H1 (cell line): ENCODE results near the gene ADD3. TPM values are rescaled to one million over a fixed set of nuclear protein-coding genes. Genes with fewer than 3 reads are reported as not detected.

Experiments used
- BCL11A ChIP-seq, 2 experiments: IDR thresholded peaks; one replicate each; pipeline ENCODE4 v1.6.1; 2011; ENCODE audit warnings: low read depth in 2 of 2, low read length in 2 of 2, mild to moderate bottlenecking in 2 of 2
- CBX8 ChIP-seq: fragments of 300-800, 300-1000 bp; sonication (generic); IDR thresholded peaks from 2 replicates; pipeline ENCODE4 v1.7.1; 2016; ENCODE audit warnings: low read depth, low read length, borderline replicate concordance
- CEBPB ChIP-seq: IDR thresholded peaks from 2 replicates; pipeline ENCODE4 v1.6.1; 2012; ENCODE audit warnings: low read depth, low read length
- CREB1 ChIP-seq: IDR thresholded peaks from 2 replicates; pipeline ENCODE4 v1.6.1; 2012; ENCODE audit warnings: inconsistent platforms
- EGR1 ChIP-seq: IDR thresholded peaks from 2 replicates; pipeline ENCODE4 v1.6.1; 2011; ENCODE audit warnings: low read depth, low read length, borderline replicate concordance
- EZH2 ChIP-seq: fragments of 200-600 bp; sonication (generic); IDR thresholded peaks from 2 replicates; pipeline ENCODE4 v1.7.1; 2012; ENCODE audit warnings: low read depth, mild to moderate bottlenecking, moderate library complexity, low read length, inconsistent platforms; ENCODE audit not compliant: severe bottlenecking
- HDAC6 ChIP-seq: IDR thresholded peaks from one replicate; pipeline ENCODE4 v1.7.1; 2012; ENCODE audit warnings: low read depth, mild to moderate bottlenecking, inconsistent platforms, low read length, moderate library complexity
- JUND ChIP-seq: IDR thresholded peaks from 2 replicates; pipeline ENCODE4 v1.6.1; 2011; ENCODE audit warnings: mild to moderate bottlenecking, improper control_type of control experiment, low read length
- NANOG ChIP-seq: IDR thresholded peaks from 2 replicates; pipeline ENCODE4 v1.6.1; 2011; ENCODE audit warnings: low read length, low read depth, mild to moderate bottlenecking, inconsistent platforms; ENCODE audit not compliant: insufficient read depth, poor library complexity, severe bottlenecking
- POLR2AphosphoS5 ChIP-seq: IDR thresholded peaks from 2 replicates; pipeline ENCODE4 v1.6.1; 2011; ENCODE audit warnings: low read depth, low read length
- RFX5 ChIP-seq: IDR thresholded peaks from 2 replicates; pipeline ENCODE4 v1.6.1; 2011; ENCODE audit warnings: low read depth, low read length, improper control_type of control experiment, borderline replicate concordance
- polyA plus RNA-seq, 7 experiments: library from polyadenylated mRNA; depleted of rRNA in 3 of 7; stranded (reverse) in 5 of 7; unstranded in 2 of 7; fragments of >200 nt in 5 of 7; fragments of 200-250 nt in 2 of 7; gene quantifications; 1 replicate in 5 of 7; 2 replicates in 1 of 7; 4 replicates in 1 of 7; pipeline versions ENCODE4 v1.2.1 to v1.2.3, GENCODE V29; 2011 to 2013; ENCODE audit warnings: missing spikeins in 2 of 7, mixed read lengths in 2 of 7
- total RNA-seq: library from RNA; stranded (reverse); fragmentation: NEBNext Ultra II Directional; extraction: Animal tissue kit (Norgen Biotek cat#: 25700); gene quantifications from 2 replicates; pipeline ENCODE4 v1.2.1, GENCODE V29; 2021
- TF ChIP-seq, protein P1 (sequence below), 3 experiments: IDR thresholded peaks; 1 replicate in 2 of 3; 2 replicates in 1 of 3; pipeline versions ENCODE4 v1.5.1 to v1.6.1; 2011; ENCODE audit warnings: low read length in 3 of 3, mild to moderate bottlenecking in 3 of 3, inconsistent platforms in 2 of 3, low read depth in 1 of 3, moderate library complexity in 1 of 3; ENCODE audit not compliant: insufficient read depth in 1 of 3; ENCODE audit errors: control extremely low read depth in 1 of 3
- TF ChIP-seq, protein P2 (sequence below): IDR thresholded peaks from 2 replicates; pipeline ENCODE4 v1.6.1; 2012; ENCODE audit warnings: inconsistent platforms

Gene ADD3
- total and polyA plus RNA-seq, 2 of the 8 experiments (the other 6 are each of a cell fraction or from before 2014, with no cell fraction given): 44.7 to 85.6 TPM

DNA sequence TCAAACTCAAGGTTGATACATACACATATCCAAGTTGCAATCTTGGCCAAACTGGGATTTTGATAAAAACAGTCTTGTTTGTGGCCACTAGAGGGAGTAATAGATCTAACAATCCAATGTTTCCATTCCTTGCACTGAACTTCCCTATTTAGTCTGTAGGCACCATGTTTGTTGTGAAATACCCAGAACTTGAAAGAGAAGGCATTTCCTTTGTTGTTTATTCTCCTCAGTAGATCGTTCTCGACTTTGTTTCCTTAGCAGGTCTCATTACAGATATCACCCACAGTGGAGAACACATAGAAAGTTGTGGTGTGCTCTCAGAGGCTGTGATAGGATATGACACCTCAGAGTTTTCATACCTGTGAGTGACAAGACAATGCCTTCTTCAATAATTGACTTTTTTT, 129.4 kb downstream of the ADD3 start (continued):
- no peak for TF ChIP-seq POLR2AphosphoS5
- no peak for TF ChIP-seq JUND
- TF ChIP-seq NANOG: no peak
- TF ChIP-seq RFX5: no peak
- TF ChIP-seq CBX8: no peak
- TF ChIP-seq HDAC6: no peak
- no peak for TF ChIP-seq EZH2
- TF ChIP-seq, protein P1, sequence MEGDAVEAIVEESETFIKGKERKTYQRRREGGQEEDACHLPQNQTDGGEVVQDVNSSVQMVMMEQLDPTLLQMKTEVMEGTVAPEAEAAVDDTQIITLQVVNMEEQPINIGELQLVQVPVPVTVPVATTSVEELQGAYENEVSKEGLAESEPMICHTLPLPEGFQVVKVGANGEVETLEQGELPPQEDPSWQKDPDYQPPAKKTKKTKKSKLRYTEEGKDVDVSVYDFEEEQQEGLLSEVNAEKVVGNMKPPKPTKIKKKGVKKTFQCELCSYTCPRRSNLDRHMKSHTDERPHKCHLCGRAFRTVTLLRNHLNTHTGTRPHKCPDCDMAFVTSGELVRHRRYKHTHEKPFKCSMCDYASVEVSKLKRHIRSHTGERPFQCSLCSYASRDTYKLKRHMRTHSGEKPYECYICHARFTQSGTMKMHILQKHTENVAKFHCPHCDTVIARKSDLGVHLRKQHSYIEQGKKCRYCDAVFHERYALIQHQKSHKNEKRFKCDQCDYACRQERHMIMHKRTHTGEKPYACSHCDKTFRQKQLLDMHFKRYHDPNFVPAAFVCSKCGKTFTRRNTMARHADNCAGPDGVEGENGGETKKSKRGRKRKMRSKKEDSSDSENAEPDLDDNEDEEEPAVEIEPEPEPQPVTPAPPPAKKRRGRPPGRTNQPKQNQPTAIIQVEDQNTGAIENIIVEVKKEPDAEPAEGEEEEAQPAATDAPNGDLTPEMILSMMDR (IDR thresholded peaks at IDR 0.05; ENCODE audit: control extremely low read depth in 1 of 3, insufficient read depth in 1 of 3, low read depth in 1 of 3, low read length in 3 of 3): peak in 2 of 3 experiments; percentile 71 to 88; a peak in 2 of 4 replicates
- TF ChIP-seq CEBPB: peak; percentile 93
- no peak for TF ChIP-seq CREB1
- TF ChIP-seq, protein P2, sequence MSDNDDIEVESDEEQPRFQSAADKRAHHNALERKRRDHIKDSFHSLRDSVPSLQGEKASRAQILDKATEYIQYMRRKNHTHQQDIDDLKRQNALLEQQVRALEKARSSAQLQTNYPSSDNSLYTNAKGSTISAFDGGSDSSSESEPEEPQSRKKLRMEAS: no peak
- TF ChIP-seq BCL11A (IDR thresholded peaks at IDR 0.05; ENCODE audit: low read depth in 2 of 2, low read length in 2 of 2): no peak
- TF ChIP-seq EGR1: no peak
